Tibial artery (tissue), 4 donors: ENCODE data around the gene HBG1.

Experiments
- DNase-seq, 2 donors: peaks; one replicate each; pipeline ENCODE4 v3.0.0-alpha.2; 2019
- H3K27ac ChIP-seq, 2 donors: fragments of 200-600 bp; sonication (generic) in 1 of 2; 1 replicate in 1 of 2; 2 replicates in 1 of 2; pipeline ENCODE4 v1.5.1; 2018 to 2019; ENCODE audit warnings: mild to moderate bottlenecking in 1 of 2
- H3K27me3 ChIP-seq, 2 donors: fragments of 200-600 bp; sonication (generic) in 1 of 2; one replicate each; pipeline versions ENCODE4 v1.5.1 to v1.6.0; 2016 to 2019
- H3K36me3 ChIP-seq, 3 donors: fragments of 200-600 bp; sonication (generic) in 2 of 3; one replicate each; pipeline ENCODE4 v1.5.1; 2016 to 2019; ENCODE audit warnings: mild to moderate bottlenecking in 2 of 3
- H3K4me1 ChIP-seq, 4 donors: fragments of 200-600 bp; sonication (generic) in 2 of 4; 1 replicate in 3 of 4; 2 replicates in 1 of 4; pipeline ENCODE4 v1.5.1; 2016 to 2019
- H3K4me3 ChIP-seq, 2 donors: fragments of 200-600 bp; sonication (generic) in 1 of 2; 1 replicate in 1 of 2; 2 replicates in 1 of 2; pipeline ENCODE4 v1.5.1; 2018 to 2019; ENCODE audit warnings: mild to moderate bottlenecking in 2 of 2
- H3K9me3 ChIP-seq, 3 donors: fragments of 200-600 bp; sonication (generic) in 1 of 3; one replicate each; pipeline ENCODE4 v1.5.1; 2016 to 2019
- intact Hi-C: fragments of 100-400 bp; cut with DNase I; formaldehyde crosslinking; loops from one replicate; pipeline ENCODE4 v1.15.0; 2023; ENCODE audit warnings: low total_unique reads
- TF ChIP-seq, protein P1 (sequence below), 2 experiments: fragments of 200-600 bp in 1 of 2; fragments of 450-650 bp in 1 of 2; IDR thresholded peaks; one replicate each; pipeline ENCODE4 v1.5.1; 2017 to 2019; ENCODE audit warnings: antibody characterized with exemption in 2 of 2, mild to moderate bottlenecking in 1 of 2, moderate library complexity in 1 of 2

HBG1 gene

DNA sequence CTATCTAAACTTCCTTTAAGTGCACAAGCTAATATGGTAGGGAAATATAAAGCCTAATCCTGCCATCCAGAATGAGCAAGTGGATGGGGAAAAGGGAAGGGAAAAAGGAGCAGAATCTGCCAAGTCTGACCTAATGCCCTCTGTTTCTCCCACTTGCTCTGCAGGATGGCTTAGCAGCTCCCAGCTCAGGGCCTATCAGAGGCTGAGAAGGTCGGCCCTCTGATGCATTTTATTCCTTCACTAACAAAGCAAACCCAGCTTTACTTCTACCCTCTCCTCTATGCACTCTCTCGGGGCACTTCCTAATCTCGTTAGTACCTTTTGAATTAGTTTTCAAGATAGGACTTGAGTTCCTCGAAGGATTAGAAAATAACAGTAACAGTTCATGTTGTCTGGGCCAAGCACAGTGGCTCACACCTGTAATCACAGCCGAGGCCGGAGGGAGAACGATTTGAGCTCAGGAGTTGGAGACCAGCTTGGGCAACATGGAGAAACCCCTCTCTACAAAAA lies 39.2 kb downstream of the HBG1 start:
- no peaks in the 10 kb centered on the region for H3K4me1 ChIP-seq
- H3K27ac ChIP-seq = no peak overlapping the region
- DNase-seq = no peak
- H3K4me3 ChIP-seq = no peak overlapping the region
- intact Hi-C loops = no loop called here
- H3K27me3 ChIP-seq = no peaks in the 10 kb centered on the region
- no peaks in the 10 kb centered on the region for H3K36me3 ChIP-seq
- TF ChIP-seq, protein P1, sequence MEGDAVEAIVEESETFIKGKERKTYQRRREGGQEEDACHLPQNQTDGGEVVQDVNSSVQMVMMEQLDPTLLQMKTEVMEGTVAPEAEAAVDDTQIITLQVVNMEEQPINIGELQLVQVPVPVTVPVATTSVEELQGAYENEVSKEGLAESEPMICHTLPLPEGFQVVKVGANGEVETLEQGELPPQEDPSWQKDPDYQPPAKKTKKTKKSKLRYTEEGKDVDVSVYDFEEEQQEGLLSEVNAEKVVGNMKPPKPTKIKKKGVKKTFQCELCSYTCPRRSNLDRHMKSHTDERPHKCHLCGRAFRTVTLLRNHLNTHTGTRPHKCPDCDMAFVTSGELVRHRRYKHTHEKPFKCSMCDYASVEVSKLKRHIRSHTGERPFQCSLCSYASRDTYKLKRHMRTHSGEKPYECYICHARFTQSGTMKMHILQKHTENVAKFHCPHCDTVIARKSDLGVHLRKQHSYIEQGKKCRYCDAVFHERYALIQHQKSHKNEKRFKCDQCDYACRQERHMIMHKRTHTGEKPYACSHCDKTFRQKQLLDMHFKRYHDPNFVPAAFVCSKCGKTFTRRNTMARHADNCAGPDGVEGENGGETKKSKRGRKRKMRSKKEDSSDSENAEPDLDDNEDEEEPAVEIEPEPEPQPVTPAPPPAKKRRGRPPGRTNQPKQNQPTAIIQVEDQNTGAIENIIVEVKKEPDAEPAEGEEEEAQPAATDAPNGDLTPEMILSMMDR (IDR thresholded peaks at IDR 0.05) = no peak
- no peaks in the 10 kb centered on the region for H3K9me3 ChIP-seq

DNA sequence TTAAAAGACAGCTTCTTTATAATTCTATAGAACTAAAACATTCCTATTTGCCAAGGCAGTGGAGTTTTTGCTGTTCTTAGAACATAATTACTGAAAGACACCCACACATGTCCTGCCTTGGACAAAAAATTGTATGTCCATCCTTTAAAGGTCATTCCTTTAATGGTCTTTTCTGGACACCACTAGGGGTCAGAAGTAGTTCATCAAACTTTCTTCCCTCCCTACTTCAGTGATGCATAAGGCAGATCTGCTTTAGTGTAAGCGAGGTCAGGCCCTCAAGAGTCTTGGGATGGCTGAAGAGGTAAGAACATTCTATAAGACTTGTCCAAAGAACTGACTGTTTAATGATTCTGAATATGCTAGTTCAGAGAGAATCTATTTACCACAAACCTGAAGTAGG lies 44.9 kb downstream of the HBG1 start:
- Histone ChIP-seq H3K27ac (no peak overlapping the region), H3K9me3 (no peaks in the 10 kb centered on the region), H3K4me3 (no peak overlapping the region), H3K27me3 (no peaks in the 10 kb centered on the region), H3K4me1 (no peaks in the 10 kb centered on the region), H3K36me3 (no peaks in the 10 kb centered on the region)
- no peak for DNase-seq
- intact Hi-C loops = no loop called here
- TF ChIP-seq, protein P1 (IDR thresholded peaks at IDR 0.05) = peak in 1 of 2 experiments; percentile 30

DNA sequence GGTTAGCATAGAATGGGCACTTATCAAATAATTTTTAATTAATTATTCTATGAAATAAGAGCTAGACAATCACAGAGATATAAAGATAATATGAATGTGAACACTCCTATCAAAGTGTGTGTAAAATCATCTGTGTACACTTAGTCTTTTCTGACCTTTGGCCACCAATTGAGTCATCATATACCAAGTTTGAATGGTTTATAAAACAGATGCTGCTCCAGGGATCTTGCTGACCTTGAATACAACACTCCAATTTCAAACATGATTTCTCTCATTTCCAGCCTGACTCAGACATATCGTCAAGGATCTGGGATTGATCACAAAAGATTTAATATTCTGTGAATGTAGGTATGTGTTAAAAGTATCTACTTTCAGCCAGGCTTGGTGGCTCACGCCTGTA lies 46.3 kb downstream of the HBG1 start:
- TF ChIP-seq, protein P1 (IDR thresholded peaks at IDR 0.05) = no peak
- H3K27ac ChIP-seq = no peak overlapping the region
- H3K4me3 ChIP-seq = no peak overlapping the region
- H3K9me3 ChIP-seq = no peaks in the 10 kb centered on the region
- no peaks in the 10 kb centered on the region for H3K4me1 ChIP-seq
- DNase-seq = no peak
- H3K36me3 ChIP-seq = no peaks in the 10 kb centered on the region
- no peaks in the 10 kb centered on the region for H3K27me3 ChIP-seq
- intact Hi-C loops = no loop called here

DNA sequence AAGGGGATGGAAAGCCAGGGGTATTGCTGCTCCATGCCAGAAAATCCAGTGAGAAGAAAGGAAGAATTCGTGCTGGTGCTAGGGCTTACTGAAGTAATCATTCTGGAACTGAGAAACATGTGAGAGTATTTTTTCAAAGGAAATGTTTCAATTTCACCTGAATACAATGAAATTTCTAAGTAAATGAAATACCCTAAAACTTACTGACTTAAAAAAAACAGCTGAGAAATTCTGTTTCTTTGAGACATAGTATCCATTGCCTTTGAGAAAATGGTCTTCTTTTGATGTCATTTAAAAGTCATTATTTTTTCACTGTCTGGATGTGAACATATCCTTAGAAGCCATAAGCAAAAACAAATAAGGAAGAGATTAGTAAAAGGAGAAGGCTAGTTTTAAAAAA lies 49.1 kb downstream of the HBG1 start, which contains the start of gene OR51V1:
Gene OR51V1, minus strand, starts transcription at position 101 of the 400 bp plus-strand sequence. Its CDS starts 0 bp downstream, at position 101.
- H3K9me3 ChIP-seq = no peaks in the 10 kb centered on the region
- TF ChIP-seq, protein P1 (IDR thresholded peaks at IDR 0.05) = no peak
- no peak for DNase-seq
- H3K27ac ChIP-seq = no peak within 1 kb of the TSS
- no peaks in the 10 kb centered on the region for H3K27me3 ChIP-seq
- no peaks in the 10 kb centered on the region for H3K4me1 ChIP-seq
- H3K4me3 ChIP-seq = no peak within 1 kb of the TSS
- intact Hi-C loops = no loop called here
- H3K36me3 ChIP-seq = no peaks in the 10 kb centered on the region

DNA sequence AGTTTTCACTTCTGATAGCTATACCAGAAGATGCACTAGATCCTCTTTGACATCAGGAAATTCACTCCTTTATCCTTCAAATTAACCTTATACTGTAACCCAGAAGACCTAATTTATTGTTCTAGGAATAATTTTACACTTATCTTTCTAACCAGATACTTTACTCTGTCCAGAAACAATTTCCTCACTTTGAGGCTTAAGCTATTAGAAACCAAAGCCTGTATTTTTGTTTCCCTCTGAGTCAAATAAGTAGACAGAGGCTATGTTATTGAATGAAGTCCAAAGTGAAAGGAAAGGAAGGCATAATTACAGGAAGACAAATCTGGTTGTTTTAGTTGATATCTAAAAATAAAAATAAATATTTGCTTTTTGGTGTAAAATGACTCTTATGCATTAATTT lies 51.4 kb downstream of the HBG1 start:
- H3K36me3 ChIP-seq = no peaks in the 10 kb centered on the region
- no peak overlapping the region for H3K4me3 ChIP-seq
- no peaks in the 10 kb centered on the region for H3K27me3 ChIP-seq
- intact Hi-C loops = no loop called here
- H3K27ac ChIP-seq = no peak overlapping the region
- H3K9me3 ChIP-seq = no peaks in the 10 kb centered on the region
- DNase-seq = no peak
- no peaks in the 10 kb centered on the region for H3K4me1 ChIP-seq
- TF ChIP-seq, protein P1 (IDR thresholded peaks at IDR 0.05) = no peak
